Measurements from ENCODE around the gene GAL3ST2. TPM values are rescaled to one million over a fixed set of nuclear protein-coding genes. Genes with fewer than 3 reads are reported as not detected.

GAL3ST2 gene
- total RNA-seq, 2 donors from 2014 or later, result 2.4 TPM; not detected in 1

- WGBS, result 87% methylated on average over 15 of the region's 20 CpGs
- intact Hi-C loops (cut with DNase I), result no loop called here
- no peaks in the 10 kb centered on the region for H3K4me1 ChIP-seq (replicated peaks)
- H3K9me3 ChIP-seq, result no peaks in the 10 kb centered on the region
- no peak overlapping the region for H3K27ac ChIP-seq
- H3K36me3 ChIP-seq, result no peaks in the 10 kb centered on the region
- no peak overlapping the region for H3K4me3 ChIP-seq
- no peak for DNase-seq (ENCODE audit: low spot score)
- TF ChIP-seq CTCF (IDR thresholded peaks at IDR 0.05) (no peak), POLR2A (IDR thresholded peaks at IDR 0.05) (no peak), POLR2AphosphoS5 (IDR thresholded peaks at IDR 0.05) (no peak)
- no peaks in the 10 kb centered on the region for H3K27me3 ChIP-seq (replicated peaks; ENCODE audit: insufficient read depth)
Observed at GRCh38 chr2:241811952-241812729, 35.5 kb downstream of the GAL3ST2 start.

GRCh38 chr2:241812730-241813643, 36.4 kb downstream of the GAL3ST2 start:
- TF ChIP-seq CTCF (IDR thresholded peaks at IDR 0.05), result no peak
- TF ChIP-seq POLR2AphosphoS5 (IDR thresholded peaks at IDR 0.05), result no peak
- no peak for TF ChIP-seq POLR2A (IDR thresholded peaks at IDR 0.05)
- H3K9me3 ChIP-seq, result no peaks in the 10 kb centered on the region
- no peaks in the 10 kb centered on the region for H3K4me1 ChIP-seq (replicated peaks)
- H3K4me3 ChIP-seq, result no peak overlapping the region
- intact Hi-C loops (cut with DNase I), result no loop called here
- H3K36me3 ChIP-seq, result no peaks in the 10 kb centered on the region
- DNase-seq (ENCODE audit: low spot score), result no peak
- no peak overlapping the region for H3K27ac ChIP-seq
- WGBS, result 89% methylated on average over 40 of the region's 40 CpGs
- no peaks in the 10 kb centered on the region for H3K27me3 ChIP-seq (replicated peaks; ENCODE audit: insufficient read depth)

- Histone ChIP-seq H3K4me3 (no peak overlapping the region), H3K27me3 (replicated peaks; ENCODE audit: insufficient read depth) (no peaks in the 10 kb centered on the region), H3K27ac (no peak overlapping the region), H3K4me1 (replicated peaks) (no peaks in the 10 kb centered on the region), H3K36me3 (no peaks in the 10 kb centered on the region), H3K9me3 (no peaks in the 10 kb centered on the region)
- intact Hi-C loops (cut with DNase I), result no loop called here
- WGBS, result 75% methylated on average over 20 of the region's 20 CpGs
- no peak for TF ChIP-seq POLR2AphosphoS5 (IDR thresholded peaks at IDR 0.05)
- no peak for TF ChIP-seq POLR2A (IDR thresholded peaks at IDR 0.05)
- TF ChIP-seq CTCF (IDR thresholded peaks at IDR 0.05), result no peak
- no peak for DNase-seq (ENCODE audit: low spot score)
Observed at GRCh38 chr2:241813644-241814392, 37.2 kb downstream of the GAL3ST2 start.

GRCh38 chr2:241814393-241814642, 37.7 kb downstream of the GAL3ST2 start:
- H3K4me3 ChIP-seq, result no peak overlapping the region
- H3K27ac ChIP-seq, result no peak overlapping the region
- no peaks in the 10 kb centered on the region for H3K9me3 ChIP-seq
- intact Hi-C loops (cut with DNase I), result no loop called here
- WGBS, result 92% methylated on average over 17 of the region's 17 CpGs
- no peak for DNase-seq (ENCODE audit: low spot score)
- no peaks in the 10 kb centered on the region for H3K4me1 ChIP-seq (replicated peaks)
- no peaks in the 10 kb centered on the region for H3K36me3 ChIP-seq
- H3K27me3 ChIP-seq (replicated peaks; ENCODE audit: insufficient read depth), result no peaks in the 10 kb centered on the region
- TF ChIP-seq POLR2A (IDR thresholded peaks at IDR 0.05), result no peak
- no peak for TF ChIP-seq CTCF (IDR thresholded peaks at IDR 0.05)
- TF ChIP-seq POLR2AphosphoS5 (IDR thresholded peaks at IDR 0.05), result no peak
